Karpas-422 (cell line): ENCODE results near the gene KRTAP1-5. TPM values are rescaled to one million over a fixed set of nuclear protein-coding genes. Genes with fewer than 3 reads are reported as not detected.
A peak's percentile ranks its signal among the peaks of the same experiment; 100 is the strongest.
"Not testable (repeated sequence)": the region's sequence is repeated elsewhere in the genome, so short reads cannot be mapped to it uniquely, and the experiment has no call there.

ENCODE experiments used
- DNase-seq: peaks from one replicate; pipeline ENCODE4 v3.0.0-alpha.2; 2015
- H2AFZ ChIP-seq: fragments of 200-600 bp; sonication (generic); 2 replicates; pipeline ENCODE4 v1.6.1; 2014; ENCODE audit warnings: antibody characterized with exemption, low read length, mixed read lengths
- H3K27ac ChIP-seq: fragments of 200-600 bp; sonication (generic); 2 replicates; pipeline ENCODE4 v1.5.1; 2014; ENCODE audit warnings: mild to moderate bottlenecking, low read length, moderate library complexity
- H3K27me3 ChIP-seq: fragments of 200-600 bp; sonication (generic); 2 replicates; pipeline ENCODE4 v1.6.1; 2014; ENCODE audit warnings: low read length, mixed read lengths
- H3K36me3 ChIP-seq: fragments of 200-600 bp; sonication (generic); 2 replicates; pipeline ENCODE4 v1.6.1; 2014; ENCODE audit warnings: low read length, mixed read lengths; ENCODE audit not compliant: insufficient read depth
- H3K4me1 ChIP-seq: fragments of 200-600 bp; sonication (generic); 2 replicates; pipeline ENCODE4 v1.6.1; 2014; ENCODE audit warnings: mild to moderate bottlenecking, low read length, mixed read lengths
- H3K4me2 ChIP-seq: fragments of 200-600 bp; sonication (generic); 2 replicates; pipeline ENCODE4 v1.6.1; 2014; ENCODE audit warnings: low read length, low read depth, mild to moderate bottlenecking; ENCODE audit not compliant: poor library complexity, severe bottlenecking
- H3K4me3 ChIP-seq: fragments of 200-600 bp; sonication (generic); 2 replicates; pipeline ENCODE4 v1.5.1; 2014; ENCODE audit warnings: mild to moderate bottlenecking, antibody characterized with exemption, low read length, mixed read lengths
- H3K79me2 ChIP-seq: fragments of 200-600 bp; sonication (generic); 2 replicates; pipeline ENCODE4 v1.6.1; 2014; ENCODE audit warnings: mild to moderate bottlenecking, low read length, mixed read lengths
- H3K9ac ChIP-seq: fragments of 200-600 bp; sonication (generic); 2 replicates; pipeline ENCODE4 v1.6.0; 2014; ENCODE audit warnings: low read length
- H3K9me2 ChIP-seq: fragments of 200-600 bp; sonication (generic), shearing (Covaris generic); replicated peaks from 2 replicates; pipeline ENCODE4 v1.6.0; 2014; ENCODE audit warnings: mild to moderate bottlenecking, low read length, moderate library complexity; ENCODE audit not compliant: insufficient read depth
- H3K9me3 ChIP-seq: fragments of 300-700, 200-600 bp; sonication (generic); 2 replicates; pipeline ENCODE4 v1.6.1; 2014; ENCODE audit warnings: low read length, mixed read lengths
- H4K20me1 ChIP-seq: fragments of 200-600 bp; sonication (generic); 2 replicates; pipeline ENCODE4 v1.6.1; 2014; ENCODE audit warnings: mild to moderate bottlenecking, antibody characterized with exemption, low read length, low read depth; ENCODE audit not compliant: insufficient read depth
- total RNA-seq: library from RNA; depleted of rRNA; stranded (reverse); fragments of >200 nt; shearing (Covaris generic); gene quantifications from 2 replicates; pipeline ENCODE4 v1.2.3, GENCODE V29; 2014; ENCODE audit warnings: low replicate concordance

KRTAP1-5 gene
- total RNA-seq, 1 experiment from 2014 or later, result not detected

DNA sequence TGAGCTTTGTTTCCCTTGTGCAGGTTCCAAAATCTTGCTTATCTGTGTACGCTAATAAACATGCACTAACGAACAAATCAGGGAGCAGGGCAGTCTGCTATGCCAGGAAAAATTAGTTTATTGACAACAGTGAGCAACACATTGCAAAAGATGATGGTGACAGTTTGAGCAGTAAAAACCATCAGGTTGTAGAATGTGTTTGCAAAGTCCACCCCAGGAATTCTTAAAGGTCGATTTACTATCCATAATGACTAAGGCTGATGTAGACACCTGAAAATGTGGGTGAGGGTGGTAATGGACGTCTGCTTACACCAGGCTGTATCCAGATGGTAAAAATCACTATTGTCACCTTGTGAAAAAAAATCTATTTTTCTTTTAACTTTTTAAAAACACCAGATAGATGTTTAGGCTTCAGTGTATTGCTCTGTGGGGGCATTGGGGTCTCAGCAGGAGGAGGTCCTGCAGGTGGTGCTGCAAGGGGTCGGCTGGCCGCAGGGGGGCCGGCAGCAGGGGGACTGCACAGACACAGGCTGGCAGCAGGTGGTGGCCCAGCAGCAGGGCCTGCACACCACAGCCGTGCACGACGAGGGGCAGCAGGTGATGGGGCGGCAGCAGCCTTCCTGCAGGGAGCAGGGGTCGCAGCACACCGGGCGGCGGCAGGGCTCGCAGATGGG is 38.1 kb upstream of the KRTAP1-5 start:
- not testable (repeated sequence) for H3K9me2 ChIP-seq, H3K79me2 ChIP-seq, H3K27me3 ChIP-seq, H4K20me1 ChIP-seq, H3K9ac ChIP-seq, DNase-seq, H3K4me3 ChIP-seq, H3K27ac ChIP-seq, H2AFZ ChIP-seq, H3K4me2 ChIP-seq, H3K36me3 ChIP-seq, H3K9me3 ChIP-seq, H3K4me1 ChIP-seq

DNA sequence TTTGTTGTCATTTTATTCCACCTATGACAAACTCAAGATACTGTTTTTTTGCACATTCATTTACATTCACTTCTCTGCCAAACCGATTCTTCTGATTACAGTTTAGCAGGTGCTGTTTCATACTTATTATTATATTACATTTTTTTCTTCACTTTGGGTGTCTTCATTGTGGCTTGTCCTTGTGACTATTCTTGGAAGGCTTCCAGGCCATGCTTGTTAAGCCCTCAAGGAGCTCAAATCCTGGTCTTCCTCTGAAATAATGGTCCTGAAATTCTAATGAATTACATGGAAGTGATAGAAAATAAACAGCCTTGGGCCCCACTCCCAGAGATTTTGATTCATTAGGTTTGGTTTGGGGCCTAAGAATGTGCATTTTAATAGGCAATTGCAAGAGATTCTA is 37.3 kb upstream of the KRTAP1-5 start:
- no peaks in the 10 kb centered on the region for H4K20me1 ChIP-seq
- H3K4me3 ChIP-seq, result no peak overlapping the region
- no peak overlapping the region for H3K9ac ChIP-seq
- no peak overlapping the region for H3K4me2 ChIP-seq
- no peaks in the 10 kb centered on the region for H3K9me3 ChIP-seq
- no peaks in the 10 kb centered on the region for H3K36me3 ChIP-seq
- DNase-seq, result no peak
- H3K27ac ChIP-seq, result no peak overlapping the region
- no peaks in the 10 kb centered on the region for H3K27me3 ChIP-seq
- no peaks in the 10 kb centered on the region for H3K79me2 ChIP-seq
- H3K4me1 ChIP-seq, result no peaks in the 10 kb centered on the region
- H2AFZ ChIP-seq, result no peak overlapping the region
- no peaks in the 10 kb centered on the region for H3K9me2 ChIP-seq

DNA sequence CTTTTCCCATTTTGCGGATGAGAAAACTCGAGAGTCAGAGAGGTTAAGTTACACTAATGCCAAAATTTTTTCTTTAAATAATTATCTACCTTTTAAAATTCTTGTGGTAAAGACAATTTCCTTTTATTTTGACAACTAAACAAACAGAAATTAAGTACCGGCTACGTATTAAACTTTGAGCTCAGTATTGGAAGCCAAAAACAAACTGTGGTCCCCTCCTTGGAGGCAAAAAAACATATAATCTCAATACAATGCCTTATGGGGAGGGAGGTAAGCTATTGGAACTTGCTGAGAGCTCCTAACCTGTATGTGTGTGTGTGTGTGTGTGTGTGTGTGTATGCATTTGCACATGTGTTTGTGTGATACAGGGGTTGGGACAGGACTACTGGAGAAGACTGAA is 36.4 kb upstream of the KRTAP1-5 start:
- H3K27me3 ChIP-seq, result no peaks in the 10 kb centered on the region
- no peaks in the 10 kb centered on the region for H3K79me2 ChIP-seq
- H3K4me2 ChIP-seq, result no peak overlapping the region
- H3K27ac ChIP-seq, result no peak overlapping the region
- no peaks in the 10 kb centered on the region for H4K20me1 ChIP-seq
- H3K9ac ChIP-seq, result no peak overlapping the region
- H3K36me3 ChIP-seq, result no peaks in the 10 kb centered on the region
- no peaks in the 10 kb centered on the region for H3K9me2 ChIP-seq
- no peaks in the 10 kb centered on the region for H3K9me3 ChIP-seq
- no peak overlapping the region for H2AFZ ChIP-seq
- H3K4me1 ChIP-seq, result no peaks in the 10 kb centered on the region
- DNase-seq, result no peak
- no peak overlapping the region for H3K4me3 ChIP-seq

DNA sequence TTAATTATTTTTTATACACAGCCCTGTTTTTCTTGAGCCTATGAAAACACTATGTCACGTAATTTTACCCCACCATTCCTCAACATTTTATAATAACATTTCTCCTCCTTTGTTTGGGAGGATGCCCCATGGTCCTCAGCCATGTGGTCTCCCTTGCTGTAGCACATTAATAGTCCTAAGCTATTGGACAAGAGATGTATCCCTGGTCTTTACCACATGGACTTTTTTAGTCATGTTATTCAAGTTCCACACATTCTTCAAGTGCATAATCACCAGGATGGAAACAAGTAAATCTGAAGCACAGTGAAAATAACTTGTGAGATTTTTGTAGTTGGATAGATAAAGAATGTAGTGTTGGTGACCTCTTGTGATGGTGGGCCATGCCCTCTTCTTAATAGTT is 35.0 kb upstream of the KRTAP1-5 start:
- no peak overlapping the region for H3K4me3 ChIP-seq
- H3K9me2 ChIP-seq, result no peaks in the 10 kb centered on the region
- no peaks in the 10 kb centered on the region for H3K27me3 ChIP-seq
- DNase-seq, result no peak
- no peaks in the 10 kb centered on the region for H3K79me2 ChIP-seq
- no peaks in the 10 kb centered on the region for H3K36me3 ChIP-seq
- H3K27ac ChIP-seq, result no peak overlapping the region
- no peaks in the 10 kb centered on the region for H3K4me1 ChIP-seq
- no peaks in the 10 kb centered on the region for H3K9me3 ChIP-seq
- H2AFZ ChIP-seq, result no peak overlapping the region
- H4K20me1 ChIP-seq, result no peaks in the 10 kb centered on the region
- H3K9ac ChIP-seq, result no peak overlapping the region
- H3K4me2 ChIP-seq, result no peak overlapping the region

DNA sequence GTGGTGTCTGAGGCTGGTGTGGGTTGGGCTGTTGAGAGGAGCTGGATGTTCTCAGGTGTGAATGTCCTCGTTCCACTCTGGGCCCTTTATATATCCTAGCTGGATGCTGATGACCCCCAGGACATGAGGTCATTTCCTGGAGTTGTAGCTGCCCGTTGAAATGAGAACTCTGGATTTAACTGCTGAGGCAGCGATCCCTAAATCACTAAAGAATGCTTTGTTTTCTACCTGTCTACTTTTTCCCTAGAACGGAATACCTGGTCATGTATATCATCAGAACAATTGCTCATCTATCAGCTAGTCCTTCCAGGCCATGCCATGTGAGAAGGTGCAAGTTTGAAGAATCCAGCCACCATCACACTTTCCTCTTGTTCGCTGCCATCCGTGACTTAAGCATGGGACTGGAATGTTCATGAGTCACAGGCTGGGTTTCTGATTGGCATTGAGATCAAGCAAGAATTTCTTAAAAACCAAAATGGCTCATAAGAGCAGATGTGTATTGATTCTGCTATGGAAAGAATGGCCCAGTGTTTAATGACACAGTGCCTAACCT is 33.1 kb upstream of the KRTAP1-5 start, which contains the start of gene KRTAP2-3:
KRTAP2-3 (minus strand) TSS at position 63 of the 553 bp plus-strand sequence. CDS start 64 bp downstream, outside the sequence.
- Histone ChIP-seq H3K9ac (no peak within 1 kb of the TSS), H3K4me2 (no peak within 1 kb of the TSS)
- DNase-seq, result peak; percentile 14

DNA sequence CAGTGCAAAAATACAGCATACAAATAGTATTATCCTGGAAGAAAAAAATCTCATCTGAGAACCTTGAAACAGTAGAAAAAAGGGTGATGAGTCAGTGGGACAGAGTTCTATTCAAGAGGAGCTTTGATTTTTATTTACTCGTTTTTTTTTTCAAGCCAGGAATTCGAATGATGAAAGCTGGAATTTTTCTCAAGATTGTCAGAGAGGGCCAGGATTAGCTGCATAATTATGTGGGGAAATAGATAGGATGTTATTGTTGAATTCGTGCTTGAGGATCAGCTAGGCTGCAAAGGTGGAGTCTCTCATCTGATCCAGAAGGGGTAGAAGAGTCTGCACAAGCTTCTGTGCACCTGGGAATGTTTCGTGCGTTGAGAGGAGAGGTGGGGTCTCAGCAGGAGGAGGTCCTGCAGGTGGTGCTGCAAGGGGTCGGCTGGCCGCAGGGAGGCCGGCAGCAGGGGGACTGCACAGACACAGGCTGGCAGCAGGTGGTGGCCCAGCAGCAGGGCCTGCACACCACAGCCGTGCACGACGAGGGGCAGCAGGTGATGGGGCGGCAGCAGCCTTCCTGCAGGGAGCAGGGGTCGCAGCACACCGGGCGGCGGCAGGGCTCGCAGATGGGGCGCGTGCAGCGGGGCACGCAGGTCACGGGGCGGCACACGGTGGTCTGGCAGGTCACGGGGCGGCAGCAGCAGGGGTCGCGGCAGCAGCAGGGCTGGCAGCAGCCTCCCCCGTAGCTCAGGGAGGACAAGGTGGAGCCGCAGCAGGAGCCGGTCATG is 32.5 kb upstream of the KRTAP1-5 start:
- DNase-seq, result peak; percentile 26
- not testable (repeated sequence) for H3K36me3 ChIP-seq, H3K4me2 ChIP-seq

More for the DNA sequence above, 33.1 kb upstream of the KRTAP1-5 start, which contains the start of gene KRTAP2-3:
- H3K27me3 ChIP-seq, result no peaks in the 10 kb centered on the region
- H3K79me2 ChIP-seq, result no peaks in the 10 kb centered on the region
- no peak within 1 kb of the TSS for H3K4me3 ChIP-seq
- no peaks in the 10 kb centered on the region for H3K9me3 ChIP-seq
- no peak within 1 kb of the TSS for H3K27ac ChIP-seq
- H2AFZ ChIP-seq, result no peak within 1 kb of the TSS
- no peaks in the 10 kb centered on the region for H3K9me2 ChIP-seq
- H4K20me1 ChIP-seq, result no peaks in the 10 kb centered on the region
- H3K4me1 ChIP-seq, result no peaks in the 10 kb centered on the region
- H3K36me3 ChIP-seq, result no peaks in the 10 kb centered on the region

DNA sequence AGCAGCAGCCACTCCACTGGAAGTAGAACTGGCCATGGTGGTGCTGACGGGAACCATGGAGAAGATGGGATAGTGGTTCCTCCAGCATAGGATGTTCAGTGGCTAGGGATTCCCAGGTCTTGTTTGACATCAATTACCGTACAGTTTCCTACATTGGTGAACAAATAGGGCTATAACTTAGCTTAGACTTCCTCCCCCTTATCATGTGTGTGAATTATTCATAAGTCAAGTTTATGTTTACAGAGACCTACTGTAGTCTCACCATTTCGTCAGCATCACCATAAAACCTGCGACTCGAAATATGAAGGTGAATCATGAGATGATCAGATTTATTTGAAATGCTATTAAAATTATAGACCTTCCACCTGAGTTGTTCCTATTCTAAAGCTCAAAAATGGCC is 31.7 kb upstream of the KRTAP1-5 start:
- Histone ChIP-seq H3K9me3 (no peaks in the 10 kb centered on the region), H3K27me3 (no peaks in the 10 kb centered on the region), H3K9ac (no peak overlapping the region), H3K79me2 (no peaks in the 10 kb centered on the region), H3K27ac (no peak overlapping the region), H3K36me3 (no peaks in the 10 kb centered on the region), H3K4me3 (no peak overlapping the region), H2AFZ (no peak overlapping the region), H3K4me1 (no peaks in the 10 kb centered on the region), H3K4me2 (no peak overlapping the region), H4K20me1 (no peaks in the 10 kb centered on the region), H3K9me2 (no peaks in the 10 kb centered on the region)
- DNase-seq, result no peak

More for the DNA sequence above, 32.5 kb upstream of the KRTAP1-5 start:
- H3K4me1 ChIP-seq, H3K27ac ChIP-seq, H3K9me3 ChIP-seq, H2AFZ ChIP-seq, H3K27me3 ChIP-seq, H3K4me3 ChIP-seq, H3K9me2 ChIP-seq, H3K9ac ChIP-seq, H4K20me1 ChIP-seq, H3K79me2 ChIP-seq: not testable (repeated sequence)

DNA sequence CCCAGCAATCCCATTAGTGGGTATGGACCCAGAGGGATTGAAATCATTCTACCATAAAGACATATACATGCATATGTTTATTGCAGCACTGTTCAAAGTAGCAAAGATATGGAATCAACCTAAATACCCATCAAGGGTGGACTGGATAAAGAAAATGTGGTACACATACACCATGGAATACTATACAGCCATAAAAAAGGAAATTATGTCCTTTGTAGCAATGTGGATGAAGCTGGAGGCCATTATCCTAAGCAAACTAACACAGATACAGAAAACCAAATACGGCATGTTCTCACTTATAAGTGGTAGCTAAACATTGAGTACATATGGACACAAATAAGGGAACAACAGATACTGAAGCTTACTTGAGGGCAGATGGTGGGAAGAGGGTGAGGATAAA is 30.5 kb upstream of the KRTAP1-5 start:
- Histone ChIP-seq H3K9me2 (no peaks in the 10 kb centered on the region), H3K36me3 (no peaks in the 10 kb centered on the region), H3K27me3 (no peaks in the 10 kb centered on the region), H4K20me1 (no peaks in the 10 kb centered on the region), H3K9me3 (no peaks in the 10 kb centered on the region), H3K79me2 (no peaks in the 10 kb centered on the region), H3K27ac (no peak overlapping the region), H3K4me1 (no peaks in the 10 kb centered on the region), H3K9ac (no peak overlapping the region), H3K4me3 (no peak overlapping the region), H2AFZ (no peak overlapping the region), H3K4me2 (no peak overlapping the region)
- peak; percentile 22 for DNase-seq
